GM12878 (cell line): ENCODE results near the gene LFNG. TPM values are rescaled to one million over a fixed set of nuclear protein-coding genes. Genes with fewer than 3 reads are reported as not detected.

Experiments used
- ATAC-seq: fragments of 200-7000 bp; cut with Tn5 transposase; 3 replicates; pipeline ENCODE4 v1.9.1; 2020; ENCODE audit warnings: mild to moderate bottlenecking, moderate library complexity
- BruUV-seq: library from RNA; stranded (reverse); fragments of 400-500 nt; replicated peaks from 2 replicates; lab custom pipeline; 2021; lab: Mats Ljungman, UMichigan
- CTCF ChIA-PET: fragments of 300-600 bp; sonication (Branson Sonifier 250); formaldehyde crosslinking; extraction: SDS; loops from one replicate; lab custom pipeline; 2021; ENCODE audit warnings: inconsistent platforms; lab: Yijun Ruan, JAX
- POLR2A ChIA-PET: fragments of 350-600 bp; formaldehyde crosslinking; extraction: SDS; loops from one replicate; lab custom pipeline; 2021; ENCODE audit warnings: inconsistent platforms; lab: Charles Lee
- RAD21 ChIA-PET: fragments of 300-600 bp; sonication (Branson Sonifier 250); formaldehyde crosslinking; loops from one replicate; lab custom pipeline; 2023; ENCODE audit warnings: antibody characterized with exemption; ENCODE audit not compliant: unreplicated experiment; lab: Charles Lee
- SMC1A ChIA-PET: fragments of 300-600 bp; sonication (Branson Sonifier 250); formaldehyde crosslinking; loops from one replicate; lab custom pipeline; 2023; ENCODE audit not compliant: unreplicated experiment, uncharacterized antibody; lab: Charles Lee
- DNase-seq: peaks from one replicate; pipeline ENCODE4 v3.0.0-alpha.2; 2011; ENCODE audit warnings: low read depth, low spot score
- FAIRE-seq: peaks from 3 replicates; lab custom pipeline; 2011; peaks lifted over from hg19 to GRCh38; lab: Jason Lieb, UNC
- H2AFZ ChIP-seq: 2 replicates; pipeline ENCODE4 v1.6.0; 2011; ENCODE audit warnings: low read depth, low read length, control low read depth; ENCODE audit not compliant: control insufficient read depth
- H3K27ac ChIP-seq: 2 replicates; pipeline ENCODE4 v1.5.1; 2011; ENCODE audit warnings: control low read depth; ENCODE audit not compliant: control insufficient read depth, insufficient read depth
- H3K27me3 ChIP-seq, 2 experiments: replicated peaks in 1 of 2; 2 replicates each; pipeline versions ENCODE4 v1.6.0 to v1.6.1; 2011; ENCODE audit warnings: low read length in 1 of 2; ENCODE audit not compliant: control insufficient read depth in 2 of 2, insufficient read depth in 2 of 2
- H3K36me3 ChIP-seq, 2 experiments: 2 replicates each; pipeline ENCODE4 v1.5.1; 2011; ENCODE audit warnings: low read length in 1 of 2; ENCODE audit not compliant: control insufficient read depth in 2 of 2, insufficient read depth in 2 of 2
- H3K4me1 ChIP-seq: 2 replicates; pipeline ENCODE4 v1.6.1; 2011; ENCODE audit warnings: mild to moderate bottlenecking, low read length, moderate library complexity, mixed read lengths; ENCODE audit not compliant: control insufficient read depth, insufficient read depth
- H3K4me2 ChIP-seq: 2 replicates; pipeline ENCODE4 v1.6.0; 2011; ENCODE audit warnings: control low read depth; ENCODE audit not compliant: control insufficient read depth, insufficient read depth
- H3K4me3 ChIP-seq: fragments of 200-600 bp; sonication (generic); 2 replicates; pipeline ENCODE4 v1.5.1; 2016
- H3K79me2 ChIP-seq: 2 replicates; pipeline ENCODE4 v1.6.0; 2011; ENCODE audit warnings: low read length; ENCODE audit not compliant: control insufficient read depth, insufficient read depth
- H3K9ac ChIP-seq: 2 replicates; pipeline ENCODE4 v1.8.0; 2011; ENCODE audit warnings: low read length, control low read depth, mixed read lengths; ENCODE audit not compliant: control insufficient read depth, insufficient read depth
- H3K9me3 ChIP-seq: replicated peaks from 3 replicates; pipeline ENCODE4 v1.5.1; 2011; ENCODE audit warnings: mild to moderate bottlenecking, low read length; ENCODE audit not compliant: control insufficient read depth, insufficient read depth
- H4K20me1 ChIP-seq: 2 replicates; pipeline ENCODE4 v1.6.0; 2011; ENCODE audit not compliant: control insufficient read depth, insufficient read depth
- MXI1 ChIP-seq: fragments of 150-350 bp; IDR thresholded peaks from 2 replicates; pipeline ENCODE4 v1.6.1; 2011; ENCODE audit warnings: low read depth, mild to moderate bottlenecking, inconsistent platforms, low read length, improper control_type of control experiment
- POLR2AphosphoS5 ChIP-seq: IDR thresholded peaks from 2 replicates; pipeline ENCODE4 v1.6.1; 2011; ENCODE audit warnings: mild to moderate bottlenecking, low read length, inconsistent platforms
- SIX5 ChIP-seq: IDR thresholded peaks from 2 replicates; pipeline ENCODE4 v1.6.1; 2011; ENCODE audit warnings: mild to moderate bottlenecking, low read depth, low read length, moderate library complexity; ENCODE audit not compliant: severe bottlenecking
- SMAD1 ChIP-seq: fragments of 450-650 bp; IDR thresholded peaks from 2 replicates; pipeline ENCODE4 v1.6.1; 2018; ENCODE audit warnings: mild to moderate bottlenecking, low read depth; ENCODE audit not compliant: partially characterized antibody
- SP1 ChIP-seq: IDR thresholded peaks from one replicate; pipeline ENCODE4 v1.6.1; 2011; ENCODE audit warnings: low read depth, low read length
- SPI1 ChIP-seq: IDR thresholded peaks from 2 replicates; pipeline ENCODE4 v1.6.1; 2011; ENCODE audit warnings: low read depth, mild to moderate bottlenecking, low read length, moderate library complexity, borderline replicate concordance; ENCODE audit not compliant: insufficient read depth
- SRF ChIP-seq, 2 experiments: IDR thresholded peaks; 2 replicates each; pipeline ENCODE4 v1.6.1; 2011; ENCODE audit warnings: low read depth in 2 of 2, low read length in 2 of 2, mild to moderate bottlenecking in 1 of 2, moderate library complexity in 1 of 2
- TAF1 ChIP-seq: IDR thresholded peaks from 2 replicates; pipeline ENCODE4 v1.6.1; 2011; ENCODE audit warnings: mild to moderate bottlenecking, low read depth, low read length, borderline replicate concordance
- TARDBP ChIP-seq: IDR thresholded peaks from 2 replicates; pipeline ENCODE4 v1.6.1; 2016; ENCODE audit warnings: borderline replicate concordance
- WGBS: methylation state at CpG from one replicate; pipeline ENCODE4 v1.1.6; 2016; ENCODE audit warnings: low lambda C conversion rate; ENCODE audit not compliant: insufficient replicate concordance, insufficient coverage; ENCODE audit errors: missing lambda C conversion rate; 5-methylcytosine and 5-hydroxymethylcytosine counted together
- in situ Hi-C: fragments of 300-500 bp; cut with MboI; formaldehyde crosslinking; loops from 9 replicates; pipeline ENCODE4 v1.14.3; 2018; ENCODE audit warnings: mixed read lengths
- intact Hi-C: fragments of 100-400 bp; cut with micrococcal nuclease; formaldehyde crosslinking; loops from one replicate; pipeline ENCODE4 v1.14.2; 2022; ENCODE audit not compliant: unreplicated experiment
- polyA plus RNA-seq, 11 experiments: library from polyadenylated mRNA; depleted of rRNA in 4 of 11; unstranded in 6 of 11; stranded (reverse) in 5 of 11; fragments of >200 nt; fragmentation: Nextera tagmentation in 4 of 11; fragmentation: Illumina TruSeq in 1 of 11; extraction: Ambion mirVana in 4 of 11; extraction: Trizol in 1 of 11; gene quantifications; 1 replicate in 1 of 11; 2 replicates in 10 of 11; pipeline versions ENCODE4 v1.2.1 to v1.2.3, GENCODE V29; 2011 to 2016; ENCODE audit warnings: inconsistent platforms in 2 of 11, missing spikeins in 2 of 11, low read depth in 1 of 11
- total RNA-seq, 4 experiments: library from RNA; depleted of rRNA in 3 of 4; stranded (reverse); fragments of >200 nt in 3 of 4; fragmentation: Illumina TruSeq in 1 of 4; extraction: Trizol in 1 of 4; gene quantifications; 2 replicates each; pipeline versions ENCODE4 v1.2.1 to v1.2.3, GENCODE V29; 2013 to 2021
- TF ChIP-seq, protein P1 (sequence below): fragments of 450-650 bp; IDR thresholded peaks from 2 replicates; pipeline ENCODE4 v1.6.1; 2016; ENCODE audit warnings: mild to moderate bottlenecking

The LFNG gene
- total and polyA plus RNA-seq, 10 of the 15 experiments (the other 5 are each of a cell fraction or from before 2014, with no cell fraction given): 0.09 to 0.68 (median 0.33) TPM; not detected in 2

- TF ChIP-seq, protein P1, sequence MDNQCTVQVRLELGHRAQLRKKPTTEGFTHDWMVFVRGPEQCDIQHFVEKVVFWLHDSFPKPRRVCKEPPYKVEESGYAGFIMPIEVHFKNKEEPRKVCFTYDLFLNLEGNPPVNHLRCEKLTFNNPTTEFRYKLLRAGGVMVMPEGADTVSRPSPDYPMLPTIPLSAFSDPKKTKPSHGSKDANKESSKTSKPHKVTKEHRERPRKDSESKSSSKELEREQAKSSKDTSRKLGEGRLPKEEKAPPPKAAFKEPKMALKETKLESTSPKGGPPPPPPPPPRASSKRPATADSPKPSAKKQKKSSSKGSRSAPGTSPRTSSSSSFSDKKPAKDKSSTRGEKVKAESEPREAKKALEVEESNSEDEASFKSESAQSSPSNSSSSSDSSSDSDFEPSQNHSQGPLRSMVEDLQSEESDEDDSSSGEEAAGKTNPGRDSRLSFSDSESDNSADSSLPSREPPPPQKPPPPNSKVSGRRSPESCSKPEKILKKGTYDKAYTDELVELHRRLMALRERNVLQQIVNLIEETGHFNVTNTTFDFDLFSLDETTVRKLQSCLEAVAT: no peak
- no peak for TF ChIP-seq SIX5
These were observed 11.0 kb upstream of the LFNG start (continued) for GRCh38 chr7:2508327-2509215.

GRCh38 chr7:2509298-2509906 is 10.2 kb upstream of the LFNG start:
- no peak overlapping the region for H3K4me3 ChIP-seq
- ChIA-PET RAD21 (interaction anchor here (1.4 kb wide), 1 partner anchor 11 kb away, joined by 3 read pairs; no protein-coding TSS in a partner anchor), POLR2A (no interaction called here), CTCF (no interaction called here), SMC1A (interaction anchor here (0.6 kb wide), 1 partner anchor 152 kb away, joined by 4 read pairs; no protein-coding TSS in a partner anchor)
- no TSS peak for BruUV-seq
- no peaks in the 10 kb centered on the region for H3K27me3 ChIP-seq
- no peaks in the 10 kb centered on the region for H4K20me1 ChIP-seq
- H3K36me3 ChIP-seq: no peaks in the 10 kb centered on the region
- TF ChIP-seq TAF1 (no peak), SMAD1 (no peak), MXI1 (no peak), TARDBP (no peak), POLR2AphosphoS5 (no peak), SPI1 (no peak), SRF (IDR thresholded peaks at IDR 0.05; ENCODE audit: low read depth in 2 of 2, low read length in 2 of 2) (no peak), SP1 (no peak)
- in situ Hi-C loops: no loop called here
- 0 out of 2 replicates have a peak overlapping the region, but pooled peaks have one; percentile 19 for H2AFZ ChIP-seq
- H3K4me2 ChIP-seq: no peak overlapping the region
- FAIRE-seq (no peak), ATAC-seq (no peak), DNase-seq (no peak)
- 69% methylated on average over 23 of the region's 23 CpGs for WGBS
- intact Hi-C loops: no loop called here
- no peaks in the 10 kb centered on the region for H3K79me2 ChIP-seq
- H3K9me3 ChIP-seq: no peaks in the 10 kb centered on the region
- peaks cover 38% of the 10 kb centered on the region for H3K4me1 ChIP-seq
- no peak overlapping the region for H3K27ac ChIP-seq
- H3K9ac ChIP-seq: no peak overlapping the region
